ENCODE results near the gene SREK1.

GRCh38 chr5:66232706-66233445, 88.8 kb downstream of the SREK1 start:
- TF ChIP-seq CTCF (IDR thresholded peaks at IDR 0.05; ENCODE audit: control extremely low read depth in 1 of 3, insufficient read depth in 1 of 3, low read depth in 1 of 3, low read length in 3 of 3) (no peak), EZH2 (IDR thresholded peaks at IDR 0.05; ENCODE audit: low read depth, low read length, severe bottlenecking) (no peak), SRF (IDR thresholded peaks at IDR 0.05; ENCODE audit: low read depth, low read length) (no peak), SP2 (IDR thresholded peaks at IDR 0.05; ENCODE audit: low read length) (no peak), BRCA1 (IDR thresholded peaks at IDR 0.05; ENCODE audit: low read depth, low read length) (no peak), POLR2AphosphoS5 (IDR thresholded peaks at IDR 0.05; ENCODE audit: low read depth, low read length) (no peak)
